ENCODE measurements around the gene TCN2. TPM values are rescaled to one million over a fixed set of nuclear protein-coding genes. Genes with fewer than 3 reads are reported as not detected.

Gene TCN2
- total RNA-seq, 1 donor from 2014 or later = 33.9 TPM

GRCh38 chr22:30649430-30650007, 42.5 kb downstream of the TCN2 start:
- Histone ChIP-seq H3K27ac (no peak overlapping the region), H3K9ac (no peak overlapping the region), H3K4me2 (no peak overlapping the region), H4K20me1 (ENCODE audit: low read depth) (no peaks in the 10 kb centered on the region), H3F3A (ENCODE audit: low read depth) (no peaks in the 10 kb centered on the region), H3K4me1 (peaks cover 9% of the 10 kb centered on the region), H3K9me3 (ENCODE audit: low read depth) (no peaks in the 10 kb centered on the region), H2AFZ (replicated peaks) (no peak overlapping the region), H3K79me2 (ENCODE audit: low read depth) (no peaks in the 10 kb centered on the region), H3K27me3 (no peaks in the 10 kb centered on the region), H3K4me3 (no peak overlapping the region), H3K36me3 (no peaks in the 10 kb centered on the region)
- Mint-ChIP-seq H3K9me3 (peaks cover 8% of the 10 kb centered on the region), H3K4me1 (peaks cover 15% of the 10 kb centered on the region), H3K4me3 (no peak overlapping the region), H3K27me3 (ENCODE audit: insufficient read depth, low read depth) (peaks cover 3% of the 10 kb centered on the region), H3K27ac (no peak overlapping the region), H3K36me3 (peaks cover 2% of the 10 kb centered on the region)
- no peak for DNase-seq (ENCODE audit: low spot score)
- TF ChIP-seq CTCF (IDR thresholded peaks at IDR 0.05) (no peak), EZH2 (IDR thresholded peaks at IDR 0.05) (no peak), EZH2phosphoT487 (IDR thresholded peaks at IDR 0.05) (no peak)

GRCh38 chr22:30650508-30651116, 43.6 kb downstream of the TCN2 start:
- Histone ChIP-seq H3K4me3 (no peak overlapping the region), H3K4me1 (peaks cover 9% of the 10 kb centered on the region), H3K27ac (no peak overlapping the region), H3K4me2 (no peak overlapping the region), H3K79me2 (ENCODE audit: low read depth) (no peaks in the 10 kb centered on the region), H3K27me3 (no peaks in the 10 kb centered on the region), H3K9ac (no peak overlapping the region), H3K9me3 (ENCODE audit: low read depth) (no peaks in the 10 kb centered on the region), H3F3A (ENCODE audit: low read depth) (no peaks in the 10 kb centered on the region), H2AFZ (replicated peaks) (no peak overlapping the region), H4K20me1 (ENCODE audit: low read depth) (no peaks in the 10 kb centered on the region), H3K36me3 (no peaks in the 10 kb centered on the region)
- H3K4me1 Mint-ChIP-seq = peaks cover 20% of the 10 kb centered on the region
- H3K9me3 Mint-ChIP-seq = peaks cover 10% of the 10 kb centered on the region
- DNase-seq (ENCODE audit: low spot score) = no peak
- no peak overlapping the region for H3K27ac Mint-ChIP-seq
- peaks cover 3% of the 10 kb centered on the region for H3K27me3 Mint-ChIP-seq (ENCODE audit: insufficient read depth, low read depth)
- TF ChIP-seq EZH2 (IDR thresholded peaks at IDR 0.05) (no peak), EZH2phosphoT487 (IDR thresholded peaks at IDR 0.05) (no peak), CTCF (IDR thresholded peaks at IDR 0.05) (no peak)
- no peak overlapping the region for H3K4me3 Mint-ChIP-seq
- peaks cover 4% of the 10 kb centered on the region for H3K36me3 Mint-ChIP-seq

GRCh38 chr22:30652852-30653251, 45.9 kb downstream of the TCN2 start:
- H2AFZ ChIP-seq (replicated peaks) = no peak overlapping the region
- H3K4me3 ChIP-seq = no peak overlapping the region
- H3K9me3 Mint-ChIP-seq = peaks cover 10% of the 10 kb centered on the region
- H4K20me1 ChIP-seq (ENCODE audit: low read depth) = no peaks in the 10 kb centered on the region
- peaks cover 9% of the 10 kb centered on the region for H3K4me1 ChIP-seq
- H3K4me1 Mint-ChIP-seq = peaks cover 20% of the 10 kb centered on the region
- no peak overlapping the region for H3K9ac ChIP-seq
- H3F3A ChIP-seq (ENCODE audit: low read depth) = no peaks in the 10 kb centered on the region
- no peaks in the 10 kb centered on the region for H3K27me3 ChIP-seq
- no peak overlapping the region for H3K4me3 Mint-ChIP-seq
- peaks cover 5% of the 10 kb centered on the region for H3K36me3 Mint-ChIP-seq
- no peak overlapping the region for H3K4me2 ChIP-seq
- H3K27ac ChIP-seq = no peak overlapping the region
- no peak for TF ChIP-seq EZH2 (IDR thresholded peaks at IDR 0.05)
- TF ChIP-seq EZH2phosphoT487 (IDR thresholded peaks at IDR 0.05) = no peak
- no peak for TF ChIP-seq CTCF (IDR thresholded peaks at IDR 0.05)
- H3K36me3 ChIP-seq = no peaks in the 10 kb centered on the region
- peaks cover 3% of the 10 kb centered on the region for H3K27me3 Mint-ChIP-seq (ENCODE audit: insufficient read depth, low read depth)
- no peak overlapping the region for H3K27ac Mint-ChIP-seq
- no peak for DNase-seq (ENCODE audit: low spot score)
- H3K79me2 ChIP-seq (ENCODE audit: low read depth) = no peaks in the 10 kb centered on the region
- H3K9me3 ChIP-seq (ENCODE audit: low read depth) = no peaks in the 10 kb centered on the region

Measured in neural progenitor cell (in vitro differentiated cells).